ENCODE measurements around the gene FANCE.

GRCh38 chr6:35427851-35428321, 24.3 kb upstream of the FANCE start:
- TF ChIP-seq CTCF (IDR thresholded peaks at IDR 0.05) (no peak), POLR2A (IDR thresholded peaks at IDR 0.05) (no peak)

Data from body of pancreas (tissue), 4 donors.